HT-29 (cell line): Measurements from ENCODE around the gene RABL2A. TPM values are rescaled to one million over a fixed set of nuclear protein-coding genes. Genes with fewer than 3 reads are reported as not detected.
A peak's percentile ranks its signal among the peaks of the same experiment; 100 is the strongest.
"Not testable (repeated sequence)": the region's sequence is repeated elsewhere in the genome, so short reads cannot be mapped to it uniquely, and the experiment has no call there.

Experiments used
- DNase-seq: peaks from one replicate; pipeline ENCODE4 v3.0.0-alpha.2; 2015; ENCODE audit warnings: low spot score
- total RNA-seq: library from RNA; depleted of rRNA; stranded (reverse); fragments of >200 nt; shearing (Covaris generic); gene quantifications from 2 replicates; pipeline ENCODE4 v1.2.3, GENCODE V29; 2014; rRNA removed

The RABL2A gene
- total RNA-seq = 4.3 and 10.7 TPM in 2 replicates

DNA sequence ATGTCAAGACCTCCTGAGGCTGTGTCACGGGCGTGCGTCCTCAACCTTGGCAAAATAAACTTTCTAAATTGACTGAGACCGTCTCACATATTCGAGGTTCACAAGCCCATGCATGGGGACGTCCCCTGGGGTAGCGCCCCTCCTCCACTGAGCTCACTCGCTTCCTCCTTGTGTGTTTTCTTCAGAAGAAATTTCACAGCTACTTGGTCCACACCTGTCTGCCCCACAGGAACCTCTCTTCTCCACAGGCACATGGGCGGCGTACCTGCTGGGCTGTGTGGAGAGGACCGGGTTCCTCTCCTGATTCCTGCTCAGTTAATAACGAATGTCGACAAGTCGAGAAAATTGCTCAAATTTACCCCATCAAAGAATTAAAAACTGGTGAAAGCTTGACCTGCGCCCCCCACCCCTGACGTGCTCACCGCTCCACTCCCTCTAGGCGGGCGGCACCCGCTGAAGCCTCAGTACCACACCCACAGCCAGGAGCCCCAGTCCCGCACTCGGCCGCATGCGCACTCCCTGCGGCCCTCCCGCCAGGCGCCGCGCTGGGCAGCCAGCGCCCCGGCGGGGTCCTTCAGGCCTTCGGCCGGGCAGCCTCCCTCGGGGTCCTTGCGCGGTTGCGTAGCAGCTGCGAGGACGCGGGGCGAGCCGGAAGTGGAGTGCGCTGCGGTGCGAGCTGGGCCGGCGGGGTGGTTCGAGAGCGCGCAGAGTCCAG is at the start of gene RABL2A:
Gene RABL2A (plus strand): TSS at position 651 of the 715 bp plus-strand sequence. CDS start 1,341 bp downstream, outside the sequence.
- DNase-seq = peak; percentile 76

DNA sequence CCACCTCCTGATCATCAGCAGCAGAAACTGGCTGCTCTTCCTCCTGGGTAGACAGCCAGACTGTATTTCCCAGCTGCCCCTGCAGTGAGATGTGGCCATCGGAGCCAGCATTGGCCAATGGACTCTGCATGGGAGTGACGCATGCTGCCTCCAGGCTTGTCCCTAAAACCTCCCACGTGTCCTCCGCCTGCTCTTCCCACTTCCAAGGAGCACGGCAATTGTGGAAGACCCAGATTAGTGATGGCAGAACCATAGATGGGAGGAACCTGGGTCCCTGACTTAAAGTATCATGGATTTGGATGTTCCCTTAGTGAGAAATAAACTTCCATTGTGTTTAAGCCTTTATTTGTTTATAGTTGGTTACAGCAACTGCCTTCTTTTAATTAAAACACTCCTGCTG is 48.6 kb upstream of the RABL2A start:
- DNase-seq = not testable (repeated sequence)

DNA sequence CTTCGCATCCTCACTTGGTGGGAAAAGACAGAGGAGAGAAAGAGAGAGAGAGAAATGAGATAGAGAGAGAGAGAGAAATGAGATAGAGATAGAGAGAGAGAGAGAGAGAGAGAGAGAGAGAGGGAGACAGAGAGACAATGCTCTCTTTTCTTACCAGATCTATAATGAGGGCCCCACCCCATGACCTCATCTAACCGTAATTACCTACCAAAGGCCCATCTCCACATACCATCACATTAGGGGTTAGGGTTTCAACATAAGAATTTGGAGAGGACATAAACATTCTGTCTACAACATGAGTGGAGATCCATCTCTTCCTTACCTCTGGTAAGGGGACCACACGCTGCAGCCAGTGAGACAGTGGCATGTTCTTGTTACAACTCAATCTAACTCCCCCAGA is 44.6 kb upstream of the RABL2A start:
- not testable (repeated sequence) for DNase-seq

DNA sequence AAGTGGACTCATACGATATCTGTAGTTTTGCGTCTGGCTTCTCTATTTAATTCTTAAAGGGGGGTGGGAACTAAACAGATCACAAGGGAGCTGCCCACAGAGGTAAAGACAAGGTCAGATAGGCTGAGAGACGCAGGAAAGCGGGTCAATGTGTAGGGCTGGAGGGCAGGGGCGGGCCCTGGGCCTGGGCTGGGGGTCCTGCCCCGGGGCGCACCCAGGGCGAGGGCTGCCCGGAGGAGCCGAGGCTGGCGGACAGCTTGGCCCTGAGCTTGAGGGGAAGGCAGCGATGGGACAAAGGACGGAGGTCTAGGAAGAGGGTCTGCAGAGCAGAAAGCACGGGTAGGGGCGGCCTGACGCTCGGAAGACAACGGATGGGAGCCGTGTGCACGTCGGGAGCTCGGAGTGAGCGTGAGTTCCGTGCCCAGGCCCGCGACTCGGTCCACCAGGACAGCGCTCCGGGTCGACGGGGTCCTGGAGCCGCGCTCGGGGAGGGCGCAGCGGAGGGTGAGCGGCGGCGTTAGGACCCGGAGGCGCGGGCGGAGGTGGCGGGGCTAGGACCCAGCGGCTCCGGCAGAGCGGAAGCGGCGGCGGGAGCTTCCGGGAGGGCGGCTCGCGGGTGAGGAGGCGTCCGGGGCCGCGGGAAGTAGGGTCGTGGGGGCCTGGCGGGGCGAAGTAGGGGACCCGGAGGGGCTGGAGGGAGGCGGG is 43.4 kb upstream of the RABL2A start:
- peak; percentile 58 for DNase-seq

DNA sequence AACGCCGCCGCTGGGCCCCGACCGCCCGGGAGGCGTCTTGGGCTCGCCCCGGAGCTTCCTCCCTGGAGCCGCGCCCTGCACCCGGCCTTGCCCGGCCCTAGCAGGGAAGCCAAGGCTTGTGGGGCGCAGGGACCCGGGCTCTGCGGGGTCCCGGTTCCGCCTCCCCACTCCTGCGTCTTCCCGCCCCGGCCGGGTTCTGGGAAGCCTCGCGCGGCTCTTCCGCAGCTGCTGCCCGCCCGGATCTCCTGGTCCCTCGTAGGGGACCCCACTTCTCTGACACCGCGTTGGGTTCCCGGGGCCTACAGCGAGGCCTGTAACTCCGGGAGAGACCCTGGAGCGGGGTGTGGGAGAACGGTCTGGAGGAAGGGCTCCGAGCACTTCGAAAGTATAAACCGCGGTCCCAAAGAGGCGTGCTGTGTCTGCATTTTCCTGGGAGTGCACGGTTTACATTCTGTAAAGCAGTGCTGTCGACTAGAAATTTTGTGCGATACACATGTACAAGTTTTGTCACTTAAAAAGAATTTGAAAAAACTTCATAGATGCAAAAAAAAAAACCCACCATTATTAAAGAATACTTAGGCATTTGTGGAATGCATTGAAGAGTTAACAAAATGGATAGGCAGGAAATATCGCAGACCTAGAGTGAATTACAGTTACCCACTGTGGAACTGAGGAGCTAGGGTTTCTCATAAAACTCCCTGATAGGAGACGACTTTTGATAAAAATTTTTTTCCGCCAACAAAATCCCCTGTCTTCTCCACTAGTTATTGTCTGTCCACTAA is 42.6 kb upstream of the RABL2A start:
- peak; percentile 3 for DNase-seq

DNA sequence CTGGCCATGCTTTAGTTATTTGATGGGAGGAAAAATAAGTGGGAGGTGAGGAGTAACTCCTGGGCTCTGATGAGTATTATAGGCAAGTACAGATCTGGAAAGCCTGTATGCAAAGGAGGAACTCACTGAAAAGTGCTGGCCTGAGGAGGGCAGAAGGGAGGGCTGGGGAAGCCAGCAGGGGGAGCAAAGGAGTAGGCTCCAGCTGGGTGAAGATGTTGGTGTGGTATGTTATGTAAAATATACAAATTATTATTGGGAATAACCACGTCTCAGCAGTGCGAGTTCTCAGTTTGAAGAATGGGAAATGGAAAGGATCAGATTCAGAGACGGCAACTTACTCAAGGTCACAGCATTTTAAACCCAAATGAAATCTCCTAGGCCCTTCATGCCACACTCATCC is 39.9 kb upstream of the RABL2A start:
- peak; percentile 58 for DNase-seq

DNA sequence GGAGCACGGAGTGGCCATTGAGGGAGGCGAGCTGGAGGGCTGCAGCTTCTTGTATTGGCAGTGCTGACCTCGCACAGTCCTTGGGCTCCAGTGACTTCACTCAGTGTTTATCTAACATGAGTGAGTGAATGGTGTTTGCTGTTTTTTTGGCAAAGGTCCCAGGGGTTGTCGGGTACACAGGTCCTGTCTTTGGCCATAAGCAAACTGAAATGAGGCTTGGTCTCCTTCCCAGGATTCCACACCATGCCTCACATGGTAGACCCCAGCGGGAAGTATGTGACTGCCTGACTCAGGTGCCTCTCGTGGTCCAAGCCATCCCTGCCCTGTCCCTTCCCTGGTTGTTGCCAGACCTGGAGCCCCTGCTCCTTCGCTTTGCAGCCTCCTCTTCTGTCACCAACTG is 37.5 kb upstream of the RABL2A start:
- DNase-seq = not testable (repeated sequence)

DNA sequence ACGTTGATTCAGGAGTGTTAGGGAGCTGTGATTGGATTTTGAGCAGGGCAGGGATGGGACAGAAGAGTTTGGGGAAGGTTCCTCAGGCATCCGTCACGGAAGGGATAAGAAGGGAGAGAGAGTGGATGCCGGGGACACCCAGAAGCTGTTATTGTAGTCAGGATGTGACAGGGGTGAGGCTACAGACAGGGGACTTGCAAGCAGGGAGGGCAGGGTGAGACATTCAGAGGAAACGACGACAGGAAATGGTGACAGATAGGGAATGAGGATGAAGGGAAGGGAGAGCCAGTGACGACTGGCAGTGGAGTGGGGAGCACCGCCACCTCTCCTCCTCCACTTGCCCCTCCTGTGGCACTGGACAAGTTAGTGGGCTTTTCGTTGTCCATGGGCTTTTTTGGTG is 35.1 kb upstream of the RABL2A start:
- not testable (repeated sequence) for DNase-seq

DNA sequence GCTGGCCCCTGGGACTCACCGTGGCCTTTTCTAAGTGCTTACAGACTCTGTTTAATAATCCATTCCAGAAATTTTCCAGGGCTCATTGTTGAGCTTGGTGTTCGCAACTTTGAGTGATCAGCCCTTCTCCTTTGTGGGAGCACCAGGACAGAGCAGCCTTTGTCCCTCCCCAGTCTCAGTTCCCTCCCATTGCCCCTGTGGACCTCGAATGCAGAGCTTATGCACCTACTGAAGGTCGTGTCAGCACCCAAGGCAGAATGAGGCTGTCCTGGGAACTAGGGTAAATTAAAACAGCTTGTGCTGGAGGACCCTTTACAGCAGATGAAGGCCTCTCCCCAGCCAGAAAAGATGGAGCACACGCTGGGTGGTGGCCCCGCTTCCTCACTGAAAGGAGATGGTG is 33.8 kb upstream of the RABL2A start:
- not testable (repeated sequence) for DNase-seq

DNA sequence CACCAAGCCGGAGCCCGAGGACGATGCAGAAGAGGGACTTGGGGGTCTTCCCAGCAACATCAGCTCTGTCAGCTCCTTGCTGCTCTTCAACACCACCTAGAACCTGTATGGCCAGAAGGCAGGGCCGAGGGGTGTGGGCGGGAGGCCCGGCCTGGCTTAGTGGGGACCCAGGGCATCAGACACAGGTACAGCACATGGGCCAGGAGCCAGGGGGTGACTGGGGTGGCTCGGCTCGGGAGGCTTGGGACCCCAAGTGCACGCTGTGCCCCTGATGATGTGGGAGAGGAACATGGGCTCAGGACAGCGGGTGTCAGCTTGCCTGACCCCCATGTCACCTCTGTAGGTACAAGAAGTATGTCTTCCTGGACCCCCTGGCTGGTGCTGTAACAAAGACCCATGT is 31.3 kb upstream of the RABL2A start:
- not testable (repeated sequence) for DNase-seq

DNA sequence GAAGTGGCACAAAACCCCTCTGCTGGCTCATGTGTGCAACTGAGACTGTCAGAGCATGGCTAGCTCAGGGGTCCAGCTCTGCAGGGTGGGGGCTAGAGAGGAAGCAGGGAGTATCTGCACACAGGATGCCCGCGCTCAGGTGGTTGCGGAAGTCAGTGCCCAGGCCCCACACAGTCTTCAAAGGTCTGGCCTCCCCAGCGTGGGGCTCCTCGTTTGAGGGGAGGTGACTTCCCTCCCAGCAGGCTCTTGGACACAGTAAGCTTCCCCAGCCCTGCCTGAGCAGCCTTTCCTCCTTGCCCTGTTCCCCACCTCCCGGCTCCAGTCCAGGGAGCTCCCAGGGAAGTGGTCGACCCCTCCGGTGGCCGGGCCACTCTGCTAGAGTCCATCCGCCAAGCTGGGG is 29.9 kb upstream of the RABL2A start:
- DNase-seq = not testable (repeated sequence)

DNA sequence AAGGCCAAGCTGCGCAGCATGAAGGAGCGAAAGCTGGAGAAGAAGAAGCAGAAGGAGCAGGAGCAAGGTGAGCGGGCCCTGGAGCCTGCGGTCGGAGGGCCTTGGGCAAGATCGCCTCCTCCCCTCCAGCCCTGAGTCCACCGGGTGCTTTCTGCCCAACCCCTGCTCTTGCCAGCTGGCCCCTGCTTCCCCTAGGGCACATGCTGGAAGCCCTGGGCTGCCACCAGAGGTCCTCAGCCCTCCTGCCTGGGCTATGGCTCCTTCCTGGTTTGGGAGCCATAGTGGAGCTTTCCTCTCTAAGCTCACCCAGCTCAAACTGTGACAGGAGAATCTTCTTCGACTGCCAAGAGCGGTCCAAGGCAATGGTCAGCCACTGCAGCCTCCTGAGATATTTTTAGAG is 29.5 kb upstream of the RABL2A start:
- not testable (repeated sequence) for DNase-seq

DNA sequence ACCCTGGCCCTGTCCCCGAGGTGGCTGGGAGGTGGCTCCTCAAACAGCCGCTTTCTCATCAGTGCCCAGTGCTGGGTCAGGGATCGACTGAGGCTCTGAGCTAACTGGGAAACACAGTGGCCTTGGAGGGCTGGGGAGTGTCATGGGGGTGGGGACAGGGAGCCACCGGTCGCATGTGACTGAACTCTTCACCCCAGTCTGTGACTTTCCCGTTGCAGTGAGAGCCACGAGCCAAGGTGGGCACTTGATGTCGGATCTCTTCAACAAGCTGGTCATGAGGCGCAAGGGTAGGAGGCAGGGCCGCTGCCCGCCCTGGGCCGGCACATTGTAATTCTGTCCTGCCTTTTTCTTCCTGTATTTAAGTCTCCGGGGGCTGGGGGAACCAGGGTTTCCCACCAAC is 28.9 kb upstream of the RABL2A start:
- DNase-seq = not testable (repeated sequence)

DNA sequence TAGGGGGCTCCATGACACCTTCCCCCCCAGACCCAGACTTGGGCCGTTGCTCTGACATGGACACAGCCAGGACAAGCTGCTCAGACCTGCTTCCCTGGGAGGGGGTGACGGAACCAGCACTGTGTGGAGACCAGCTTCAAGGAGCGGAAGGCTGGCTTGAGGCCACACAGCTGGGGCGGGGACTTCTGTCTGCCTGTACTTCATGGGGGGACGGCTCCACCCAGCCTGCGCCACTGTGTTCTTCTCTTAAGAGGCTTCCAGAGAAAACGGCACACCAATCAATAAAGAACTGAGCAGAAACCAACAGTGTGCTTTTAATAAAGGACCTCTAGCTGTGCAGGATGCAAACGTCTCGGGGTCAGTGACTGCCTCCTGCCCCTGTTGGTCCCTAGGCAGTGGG is 28.3 kb upstream of the RABL2A start:
- not testable (repeated sequence) for DNase-seq

DNA sequence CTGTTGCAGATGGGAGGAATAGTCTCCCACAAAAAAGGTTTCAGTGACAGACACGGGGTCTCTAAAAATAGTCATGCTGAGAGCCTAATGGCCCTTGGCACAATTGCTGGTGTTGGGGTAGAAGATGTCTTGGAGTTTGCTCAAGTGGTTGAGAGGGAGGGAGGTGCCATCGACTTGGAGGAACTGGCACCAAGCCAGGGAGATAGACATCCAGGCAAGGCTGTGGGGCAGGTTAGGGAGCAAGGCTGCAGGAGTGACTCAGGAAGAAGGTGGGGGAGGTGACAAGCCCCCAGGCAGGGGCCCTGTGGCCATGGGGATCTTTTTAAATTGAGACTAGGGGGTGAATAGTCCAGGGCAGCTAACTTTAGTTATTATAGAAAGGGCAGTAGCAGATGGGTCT is 27.9 kb upstream of the RABL2A start:
- not testable (repeated sequence) for DNase-seq

DNA sequence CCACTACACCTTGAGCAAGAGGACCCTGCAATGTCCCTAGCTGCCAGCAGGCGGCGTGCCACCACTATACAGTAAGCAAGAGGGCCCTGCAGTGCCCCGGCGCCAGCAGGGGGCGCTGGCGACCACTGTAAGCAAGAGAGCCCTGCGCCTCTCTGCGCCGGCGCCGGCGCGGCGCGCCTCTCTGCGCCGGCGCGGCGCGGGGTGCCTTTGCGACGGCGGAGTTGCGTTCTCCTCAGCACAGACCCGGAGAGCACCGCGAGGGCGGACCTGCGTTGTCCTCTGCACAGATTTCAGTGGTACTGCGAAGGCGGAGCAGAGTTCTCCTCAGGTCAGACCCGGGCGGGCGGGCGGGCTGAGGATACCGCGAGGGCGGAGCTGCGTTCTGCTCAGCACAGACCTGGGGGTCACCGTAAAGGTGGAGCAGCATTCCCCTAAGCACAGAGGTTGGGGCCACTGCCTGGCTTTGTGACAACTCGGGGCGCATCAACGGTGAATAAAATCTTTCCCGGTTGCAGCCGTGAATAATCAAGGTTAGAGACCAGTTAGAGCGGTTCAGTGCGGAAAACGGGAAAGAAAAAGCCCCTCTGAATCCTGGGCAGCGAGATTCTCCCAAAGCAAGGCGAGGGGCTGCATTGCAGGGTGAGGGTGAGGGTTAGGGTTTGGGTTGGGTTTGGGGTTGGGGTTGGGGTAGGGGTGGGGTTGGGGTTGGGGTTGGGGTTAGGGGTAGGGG is 24.9 kb upstream of the RABL2A start:
- DNase-seq = peak; percentile 36

DNA sequence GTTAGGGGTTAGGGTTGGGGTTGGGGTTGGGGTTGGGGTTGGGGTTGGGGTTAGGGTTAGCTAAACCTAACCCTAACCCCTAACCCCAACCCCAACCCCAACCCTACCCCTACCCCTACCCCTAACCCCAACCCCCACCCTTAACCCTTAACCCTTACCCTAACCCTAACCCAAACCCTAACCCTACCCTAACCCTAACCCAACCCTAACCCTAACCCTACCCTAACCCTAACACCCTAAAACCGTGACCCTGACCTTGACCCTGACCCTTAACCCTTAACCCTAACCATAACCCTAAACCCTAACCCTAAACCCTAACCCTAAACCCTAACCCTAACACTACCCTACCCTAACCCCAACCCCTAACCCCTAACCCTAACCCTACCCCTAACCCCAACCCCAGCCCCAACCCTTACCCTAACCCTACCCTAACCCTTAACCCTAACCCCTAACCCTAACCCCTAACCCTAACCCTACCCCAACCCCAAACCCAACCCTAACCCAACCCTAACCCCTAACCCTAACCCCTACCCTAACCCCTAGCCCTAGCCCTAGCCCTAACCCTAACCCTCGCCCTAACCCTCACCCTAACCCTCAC is 24.1 kb upstream of the RABL2A start:
- DNase-seq = no peak

DNA sequence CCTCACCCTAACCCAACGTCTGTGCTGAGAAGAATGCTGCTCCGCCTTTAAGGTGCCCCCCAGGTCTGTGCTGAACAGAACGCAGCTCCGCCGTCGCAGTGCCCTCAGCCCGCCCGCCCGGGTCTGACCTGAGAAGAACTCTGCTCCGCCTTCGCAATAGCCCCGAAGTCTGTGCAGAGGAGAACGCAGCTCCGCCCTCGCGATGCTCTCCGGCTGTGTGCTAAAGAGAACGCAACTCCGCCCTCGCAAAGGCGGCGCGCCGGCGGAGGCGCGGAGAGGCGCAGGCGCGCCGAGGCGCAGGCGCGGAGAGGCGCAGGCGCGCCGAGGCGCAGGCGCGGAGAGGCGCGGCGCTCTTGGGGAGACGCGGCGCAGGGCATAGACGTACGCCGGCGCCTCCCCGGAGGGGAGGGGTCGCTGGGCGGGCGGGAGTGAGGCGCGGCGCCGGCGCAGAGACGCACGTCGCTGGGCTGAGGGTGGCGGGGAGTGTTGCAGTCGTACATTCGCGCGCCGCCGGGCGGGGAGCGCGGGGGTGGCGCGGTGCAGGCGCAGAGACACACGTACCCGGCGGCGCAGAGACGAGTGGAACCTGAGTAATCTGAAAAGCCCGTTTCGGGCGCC is 23.5 kb upstream of the RABL2A start:
- peak; percentile 80 for DNase-seq

DNA sequence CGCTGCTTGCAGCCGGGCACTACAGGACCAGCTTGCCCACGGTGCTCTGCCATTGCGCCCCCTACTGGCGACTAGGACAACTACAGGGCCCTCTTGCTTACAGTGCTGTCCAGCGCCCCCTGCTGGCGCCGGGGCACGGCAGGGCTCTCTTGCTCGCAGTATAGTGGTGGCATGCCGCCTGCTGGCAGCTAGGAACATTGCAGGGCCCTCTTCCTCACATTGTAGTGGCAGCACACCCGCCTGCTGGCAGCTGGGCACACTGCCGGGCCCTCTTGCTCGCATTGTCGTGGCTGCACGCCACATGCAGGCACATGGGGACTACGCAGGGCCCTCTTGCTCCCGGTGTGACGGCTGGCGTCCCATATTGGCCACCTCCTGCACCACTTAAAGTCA is 23.0 kb upstream of the RABL2A start:
- DNase-seq = peak; percentile 90

DNA sequence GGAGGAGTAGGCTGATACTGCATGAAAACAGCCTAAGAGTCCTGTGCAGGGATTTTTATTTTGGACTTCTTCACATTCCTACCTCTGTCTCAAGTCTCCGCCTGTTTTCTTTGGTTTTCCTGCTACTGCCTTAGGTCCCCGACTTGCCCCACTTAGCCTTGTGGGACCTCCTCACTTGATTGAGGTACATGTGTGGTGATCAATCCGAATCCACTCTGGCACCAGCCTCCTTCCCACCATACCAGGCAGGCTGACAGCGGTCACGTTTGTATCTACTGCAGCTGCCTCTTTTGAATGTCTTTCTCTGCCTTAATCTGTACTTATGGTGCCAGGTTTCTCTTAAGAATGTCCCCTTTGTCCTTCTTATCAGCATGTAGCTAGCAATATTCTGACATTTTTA is 22.4 kb upstream of the RABL2A start:
- DNase-seq = not testable (repeated sequence)

DNA sequence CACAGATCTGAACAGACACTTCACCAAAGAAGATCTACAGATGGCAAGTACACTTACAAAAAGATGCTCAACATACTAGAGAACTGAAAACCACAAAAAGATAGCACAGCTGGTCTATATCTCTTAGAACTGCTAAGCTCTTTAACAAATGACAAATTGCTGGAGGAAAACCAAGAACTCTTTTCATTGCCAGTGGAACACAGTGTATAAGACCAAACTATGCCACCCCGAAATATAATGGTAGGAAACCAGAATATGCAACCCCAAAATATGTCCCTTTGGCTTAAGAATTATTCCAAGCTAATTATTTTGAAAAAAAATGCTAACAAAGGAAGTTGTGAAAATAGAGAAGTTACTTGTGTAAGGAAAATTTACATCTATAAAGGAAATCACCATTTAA is 21.0 kb upstream of the RABL2A start:
- DNase-seq = not testable (repeated sequence)
